Measurements from ENCODE around the gene PRKCE.
A peak's percentile ranks its signal among the peaks of the same experiment; 100 is the strongest.

Gene PRKCE

DNA sequence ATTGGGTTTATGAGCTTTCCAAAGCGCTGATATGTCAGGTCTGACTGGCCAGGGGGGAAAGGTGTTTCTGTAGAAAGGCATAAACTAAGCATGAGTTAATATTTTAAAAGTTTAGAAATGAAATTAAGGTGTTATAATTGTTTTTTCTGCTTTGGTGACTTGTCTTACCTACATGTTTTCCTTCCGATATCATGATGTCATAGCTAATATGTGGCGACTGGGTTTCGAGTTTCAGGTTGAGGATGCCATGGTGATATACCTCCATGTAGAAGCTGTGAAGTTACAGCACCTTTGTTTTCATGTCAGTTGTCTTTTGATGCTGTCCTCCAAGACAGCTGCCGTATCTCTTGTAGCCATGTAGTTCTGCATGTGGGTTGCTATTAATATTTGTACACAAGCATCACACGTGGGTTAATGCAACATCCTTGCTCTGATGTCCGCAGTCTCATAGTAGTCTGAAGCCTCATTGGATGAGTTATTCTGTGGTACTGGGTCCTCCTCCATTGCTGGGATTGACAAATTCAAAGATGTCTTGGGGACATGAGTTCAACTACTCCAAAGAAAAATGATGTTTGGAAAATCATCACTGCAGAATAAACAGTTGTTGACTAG is 230.6 kb downstream of the PRKCE start:
- no peak overlapping the region for H3K4me3 ChIP-seq (replicated peaks in 1 of 2; ENCODE audit: low read depth in 2 of 2, low read length in 2 of 2)
- no peak for DNase-seq (ENCODE audit: low read depth in 2 of 2)
- no peak for TF ChIP-seq CTCF (IDR thresholded peaks at IDR 0.05; ENCODE audit: low read depth, low read length)

DNA sequence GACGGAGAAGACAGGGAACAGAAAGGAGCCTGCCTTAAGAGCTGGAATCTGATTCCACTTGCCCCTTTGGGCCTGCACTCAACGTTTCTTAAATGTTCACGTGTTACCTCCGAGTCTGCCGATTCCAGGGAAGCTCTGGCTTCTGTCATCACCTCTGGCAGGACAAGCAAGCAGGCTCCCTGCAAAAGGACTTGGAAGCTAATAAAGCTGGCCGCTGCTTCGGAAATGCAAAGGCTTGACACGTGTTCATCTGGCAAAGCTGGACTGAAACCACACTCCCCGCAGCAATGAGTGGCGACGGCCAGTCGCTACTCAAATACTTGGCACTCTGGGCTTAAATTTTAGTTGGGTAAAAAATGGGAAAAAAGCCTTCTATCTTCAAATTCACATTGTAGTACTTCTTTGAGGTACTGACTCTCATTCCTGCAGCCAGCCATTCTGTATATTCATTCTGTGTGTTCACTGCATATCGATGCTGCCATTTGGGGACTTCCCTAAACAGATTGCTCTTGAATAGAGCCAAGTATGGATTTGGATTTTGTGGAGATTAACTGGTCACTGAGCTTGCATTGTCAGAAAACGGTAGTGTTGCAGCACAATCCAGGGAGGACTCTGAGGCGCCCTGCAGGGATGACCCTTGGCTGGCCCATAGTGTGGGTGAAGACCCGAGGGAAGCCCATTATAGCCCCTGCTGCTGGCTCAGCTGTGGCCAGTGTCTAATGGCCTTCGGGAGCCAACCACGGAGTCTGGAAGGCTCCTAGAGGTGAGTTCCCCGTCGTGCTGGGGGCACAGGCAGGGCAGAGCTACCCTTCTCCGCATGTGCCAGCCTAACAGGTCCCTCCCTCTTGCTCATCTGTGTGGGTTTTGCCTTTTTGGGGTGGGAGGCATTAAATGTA is 231.5 kb downstream of the PRKCE start:
- peak in 1 of 2 donors; percentile 78 for DNase-seq (ENCODE audit: low read depth in 2 of 2)
- no peak overlapping the region for H3K4me3 ChIP-seq (replicated peaks in 1 of 2; ENCODE audit: low read depth in 2 of 2, low read length in 2 of 2)
- TF ChIP-seq CTCF (IDR thresholded peaks at IDR 0.05; ENCODE audit: low read depth, low read length) = no peak

DNA sequence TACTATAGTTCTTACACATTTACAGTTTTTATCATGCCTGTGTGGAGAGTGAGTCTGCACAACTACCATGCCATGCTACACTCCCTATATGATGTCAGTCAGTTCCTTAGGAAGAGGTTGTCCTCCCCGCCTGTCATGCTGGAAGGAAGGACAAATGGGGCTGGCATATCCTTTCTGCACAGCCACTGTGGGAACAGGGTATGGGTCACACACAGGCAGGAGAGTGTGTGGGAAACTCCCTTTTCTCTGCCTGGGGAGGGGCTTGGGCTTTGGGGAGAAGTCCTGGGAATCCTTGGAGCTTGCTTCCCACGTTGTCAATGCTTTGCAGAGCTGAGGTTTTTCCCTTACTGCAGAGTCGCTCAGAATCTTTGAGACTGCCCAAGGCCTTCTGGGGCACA is 232.1 kb downstream of the PRKCE start:
- no peak for DNase-seq (ENCODE audit: low read depth in 2 of 2)
- H3K4me3 ChIP-seq (replicated peaks in 1 of 2; ENCODE audit: low read depth in 2 of 2, low read length in 2 of 2) = no peak overlapping the region
- TF ChIP-seq CTCF (IDR thresholded peaks at IDR 0.05; ENCODE audit: low read depth, low read length) = no peak

DNA sequence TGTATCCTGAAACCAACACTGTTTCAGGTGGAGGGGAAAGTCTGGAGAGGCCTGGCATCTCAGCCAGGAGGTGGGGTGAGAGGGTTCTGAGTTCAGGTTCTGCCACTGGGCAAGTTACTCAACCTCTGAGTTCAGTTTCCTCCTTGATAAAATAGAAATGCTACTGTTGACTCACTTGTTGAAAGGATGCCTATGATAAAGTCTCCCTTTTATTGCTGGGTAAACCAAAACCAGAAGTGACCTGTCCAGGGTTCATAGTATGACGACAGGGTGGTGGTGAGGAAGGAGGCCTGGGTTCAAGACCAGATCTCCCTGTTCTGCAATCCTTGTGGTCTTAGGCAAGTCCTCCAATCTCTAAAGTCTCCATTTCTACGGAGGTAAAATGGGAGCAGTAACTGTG is 232.7 kb downstream of the PRKCE start:
- DNase-seq (ENCODE audit: low read depth in 2 of 2) = no peak
- TF ChIP-seq CTCF (IDR thresholded peaks at IDR 0.05; ENCODE audit: low read depth, low read length) = no peak
- no peak overlapping the region for H3K4me3 ChIP-seq (replicated peaks in 1 of 2; ENCODE audit: low read depth in 2 of 2, low read length in 2 of 2)

DNA sequence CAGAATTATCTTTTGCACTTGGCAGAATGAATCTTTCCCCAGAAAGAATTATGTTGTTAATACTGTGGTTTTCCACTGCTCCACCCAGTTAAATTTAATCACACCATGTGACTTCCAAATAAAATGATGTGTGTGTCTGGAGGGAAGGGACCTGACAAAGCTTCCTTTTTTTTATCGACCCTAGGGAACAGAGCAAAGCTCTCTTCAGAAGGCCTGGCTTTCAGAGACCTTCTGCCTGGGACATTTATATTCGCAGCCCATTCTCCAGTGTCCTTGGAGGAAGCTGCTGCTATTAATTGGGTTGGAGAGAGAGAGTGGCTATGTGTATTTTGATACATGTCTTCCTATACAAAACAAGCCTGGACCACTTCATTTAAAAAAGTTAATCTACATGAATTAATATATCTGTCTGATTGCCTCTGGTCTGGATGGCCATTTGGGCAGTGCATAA is 233.7 kb downstream of the PRKCE start:
- DNase-seq (ENCODE audit: low read depth in 2 of 2) = peak in 1 of 2 donors; percentile 52
- no peak for TF ChIP-seq CTCF (IDR thresholded peaks at IDR 0.05; ENCODE audit: low read depth, low read length)
- no peak overlapping the region for H3K4me3 ChIP-seq (replicated peaks in 1 of 2; ENCODE audit: low read depth in 2 of 2, low read length in 2 of 2)

DNA sequence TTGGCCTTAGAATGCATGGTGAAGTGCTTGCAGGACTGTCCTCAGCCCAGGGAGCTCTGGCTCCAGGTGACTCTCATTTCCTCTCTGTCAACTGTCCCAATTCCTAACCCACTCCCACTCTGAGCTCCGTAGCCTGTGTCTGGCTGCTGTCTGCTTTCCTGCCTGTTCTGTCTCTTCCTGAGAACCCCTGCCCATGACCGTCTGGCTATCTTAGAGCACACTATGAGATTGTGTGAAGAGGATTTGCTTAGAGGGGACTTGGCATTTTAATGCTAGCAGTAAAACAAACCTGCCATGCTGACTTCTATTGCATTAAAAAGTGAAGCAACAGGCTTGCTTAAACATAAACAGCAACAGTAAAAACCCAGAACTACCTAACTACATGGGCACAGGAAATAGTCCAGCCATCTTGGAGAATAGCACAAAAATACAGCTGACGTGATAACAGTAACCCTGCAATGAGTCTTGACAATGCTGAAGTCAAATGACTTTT is 234.7 kb downstream of the PRKCE start:
- DNase-seq (ENCODE audit: low read depth in 2 of 2) = no peak
- H3K4me3 ChIP-seq (replicated peaks in 1 of 2; ENCODE audit: low read depth in 2 of 2, low read length in 2 of 2) = no peak overlapping the region
- TF ChIP-seq CTCF (IDR thresholded peaks at IDR 0.05; ENCODE audit: low read depth, low read length) = no peak
